Panc1 (cell line): ENCODE measurements around the gene INPPL1.

Source experiments
- POLR2AphosphoS5 ChIP-seq: IDR thresholded peaks from 2 replicates; pipeline ENCODE4 v1.6.1; 2012; ENCODE audit warnings: mild to moderate bottlenecking, low read depth, low read length, moderate library complexity
- SIN3A ChIP-seq: IDR thresholded peaks from 2 replicates; pipeline ENCODE4 v1.6.1; 2012; ENCODE audit warnings: low read depth, mild to moderate bottlenecking, low read length, moderate library complexity, borderline replicate concordance; ENCODE audit not compliant: insufficient read depth
- TF ChIP-seq, protein P1 (sequence below): fragments of 450-650 bp; IDR thresholded peaks from 2 replicates; pipeline ENCODE4 v1.5.1; 2017; ENCODE audit warnings: mild to moderate bottlenecking

DNA sequence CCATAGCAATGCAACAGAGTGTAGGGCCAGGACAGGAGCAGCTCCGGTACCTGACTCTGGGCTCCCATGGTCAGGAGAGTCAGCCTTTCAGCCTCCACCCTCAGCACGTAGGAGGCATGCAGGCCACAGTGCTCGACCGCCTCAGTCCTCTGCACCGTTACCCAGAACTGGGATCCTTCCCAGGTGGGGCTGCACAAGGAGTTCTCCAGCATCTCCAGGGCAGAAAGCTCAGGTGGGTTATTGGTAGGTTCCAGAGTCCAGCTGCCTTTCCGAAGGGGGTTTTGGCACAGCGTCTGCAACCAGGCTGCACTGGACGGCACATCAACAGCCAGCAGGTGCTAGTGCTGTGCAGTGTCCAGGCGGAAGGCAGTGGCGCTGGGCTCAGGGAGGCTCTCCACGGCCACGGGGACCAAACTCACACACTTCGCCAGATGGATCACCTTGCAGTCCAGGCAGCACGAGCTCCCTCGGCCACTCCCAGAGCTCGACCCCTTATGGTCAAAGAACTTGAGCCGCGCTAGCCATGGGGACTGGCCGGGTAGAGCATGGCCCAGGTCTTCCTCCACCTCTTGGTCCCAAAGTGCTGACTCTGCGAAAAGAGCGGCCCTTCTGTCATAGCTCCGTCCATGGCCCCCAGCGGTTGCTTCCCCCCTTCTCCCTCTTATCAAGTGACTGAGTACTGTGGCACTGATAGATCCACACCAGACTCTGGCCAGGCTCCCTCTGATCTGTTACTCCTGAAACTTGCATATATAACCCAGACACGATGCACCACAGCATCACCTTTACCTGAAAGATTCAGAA, 26.3 kb downstream of the INPPL1 start:
- TF ChIP-seq, protein P1, sequence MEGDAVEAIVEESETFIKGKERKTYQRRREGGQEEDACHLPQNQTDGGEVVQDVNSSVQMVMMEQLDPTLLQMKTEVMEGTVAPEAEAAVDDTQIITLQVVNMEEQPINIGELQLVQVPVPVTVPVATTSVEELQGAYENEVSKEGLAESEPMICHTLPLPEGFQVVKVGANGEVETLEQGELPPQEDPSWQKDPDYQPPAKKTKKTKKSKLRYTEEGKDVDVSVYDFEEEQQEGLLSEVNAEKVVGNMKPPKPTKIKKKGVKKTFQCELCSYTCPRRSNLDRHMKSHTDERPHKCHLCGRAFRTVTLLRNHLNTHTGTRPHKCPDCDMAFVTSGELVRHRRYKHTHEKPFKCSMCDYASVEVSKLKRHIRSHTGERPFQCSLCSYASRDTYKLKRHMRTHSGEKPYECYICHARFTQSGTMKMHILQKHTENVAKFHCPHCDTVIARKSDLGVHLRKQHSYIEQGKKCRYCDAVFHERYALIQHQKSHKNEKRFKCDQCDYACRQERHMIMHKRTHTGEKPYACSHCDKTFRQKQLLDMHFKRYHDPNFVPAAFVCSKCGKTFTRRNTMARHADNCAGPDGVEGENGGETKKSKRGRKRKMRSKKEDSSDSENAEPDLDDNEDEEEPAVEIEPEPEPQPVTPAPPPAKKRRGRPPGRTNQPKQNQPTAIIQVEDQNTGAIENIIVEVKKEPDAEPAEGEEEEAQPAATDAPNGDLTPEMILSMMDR, result no peak
- TF ChIP-seq POLR2AphosphoS5 (no peak), SIN3A (no peak)
